Smooth muscle cell (in vitro differentiated cells): ENCODE results near the gene NCBP3. TPM values are rescaled to one million over a fixed set of nuclear protein-coding genes. Genes with fewer than 3 reads are reported as not detected.

Experiments used
- DNase-seq: peaks from one replicate; lab custom pipeline; 2025; ENCODE audit not compliant: unreplicated experiment; lab: John Stamatoyannopoulos, UW
- H2AFZ ChIP-seq: fragments of 200-600 bp; sonication (generic); 2 replicates; pipeline ENCODE4 v1.6.0; 2016; ENCODE audit warnings: antibody characterized with exemption, low read depth, mild to moderate bottlenecking
- H3F3A ChIP-seq: fragments of 200-600 bp; sonication (generic); 2 replicates; pipeline ENCODE4 v1.6.0; 2017; ENCODE audit warnings: antibody characterized with exemption, low read depth
- H3K27ac ChIP-seq: fragments of 200-600 bp; sonication (generic); 2 replicates; pipeline ENCODE4 v1.5.1; 2016; ENCODE audit warnings: low read depth, mild to moderate bottlenecking
- H3K27me3 ChIP-seq: fragments of 200-600 bp; sonication (generic); 2 replicates; pipeline ENCODE4 v1.6.1; 2016; ENCODE audit warnings: low read depth, mild to moderate bottlenecking
- H3K36me3 ChIP-seq: fragments of 200-600 bp; sonication (generic); 2 replicates; pipeline ENCODE4 v1.5.1; 2016; ENCODE audit warnings: low read depth
- H3K4me1 ChIP-seq: fragments of 200-600 bp; sonication (generic); 2 replicates; pipeline ENCODE4 v1.5.1; 2016; ENCODE audit warnings: low read depth
- H3K4me2 ChIP-seq: fragments of 200-600 bp; sonication (generic); 2 replicates; pipeline ENCODE4 v1.6.0; 2016; ENCODE audit warnings: mild to moderate bottlenecking
- H3K4me3 ChIP-seq: fragments of 200-600 bp; sonication (generic); 2 replicates; pipeline ENCODE4 v1.5.1; 2016; ENCODE audit warnings: mild to moderate bottlenecking
- H3K79me2 ChIP-seq: fragments of 200-600 bp; sonication (generic); 2 replicates; pipeline ENCODE4 v1.6.0; 2016; ENCODE audit warnings: low read depth, mild to moderate bottlenecking
- H3K9ac ChIP-seq: fragments of 200-600 bp; sonication (generic); 2 replicates; pipeline ENCODE4 v1.6.0; 2016; ENCODE audit warnings: low read depth
- H3K9me3 ChIP-seq: fragments of 200-600 bp; sonication (generic); replicated peaks from 2 replicates; pipeline ENCODE4 v1.5.1; 2016; ENCODE audit warnings: low read depth
- H4K20me1 ChIP-seq: fragments of 200-600 bp; sonication (generic); 2 replicates; pipeline ENCODE4 v1.6.0; 2016; ENCODE audit warnings: low read depth
- CTCF ChIP-seq: fragments of 200-600 bp; sonication (generic); IDR thresholded peaks from 2 replicates; pipeline ENCODE4 v1.5.1; 2017; ENCODE audit warnings: borderline replicate concordance, mild to moderate bottlenecking, antibody characterized with exemption; ENCODE audit not compliant: insufficient read depth, poor library complexity, severe bottlenecking
- WGBS: methylation state at CpG from one replicate; pipeline ENCODE4 v1.1.7; 2016; ENCODE audit warnings: low lambda C conversion rate; 5-methylcytosine and 5-hydroxymethylcytosine counted together
- polyA plus RNA-seq: library from polyadenylated mRNA; unstranded; fragments of >200 nt; fragmentation: Nextera tagmentation; extraction: Ambion mirVana; gene quantifications from 2 replicates; pipeline ENCODE4 v1.2.1, GENCODE V29; 2016
- total RNA-seq: library from RNA; depleted of rRNA; stranded (reverse); fragments of >200 nt; gene quantifications from 2 replicates; pipeline ENCODE4 v1.2.3, GENCODE V29; 2014

The NCBP3 gene
- total and polyA plus RNA-seq, 2 experiments from 2014 or later = 28.3 to 30.7 TPM

DNA sequence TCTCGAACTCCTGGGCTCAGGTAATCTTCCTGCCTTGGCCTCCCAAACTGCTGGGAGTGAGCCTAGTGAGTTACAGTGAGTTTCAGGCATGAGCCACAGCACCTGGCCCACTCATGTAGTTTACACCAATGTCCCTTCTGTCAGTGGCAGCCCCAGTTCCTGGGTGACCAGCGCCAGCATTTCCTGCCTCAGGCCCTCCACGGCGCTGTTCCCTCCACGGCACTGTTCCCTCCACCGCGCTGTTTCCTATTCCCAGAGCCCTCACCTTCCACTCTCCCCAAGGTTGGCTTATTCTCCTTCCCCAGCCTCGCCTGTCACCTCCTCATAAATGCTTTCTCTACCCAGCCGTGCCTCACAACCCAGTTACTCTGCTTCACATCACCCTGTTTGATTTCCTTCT is 77.7 kb downstream of the NCBP3 start:
- no peak overlapping the region for H3K4me2 ChIP-seq
- no peak overlapping the region for H3K4me3 ChIP-seq
- no peak overlapping the region for H3K27ac ChIP-seq
- H2AFZ ChIP-seq = no peak overlapping the region
- no peaks in the 10 kb centered on the region for H3K79me2 ChIP-seq
- no peak for TF ChIP-seq CTCF
- H3F3A ChIP-seq = no peaks in the 10 kb centered on the region
- H3K9me3 ChIP-seq = no peaks in the 10 kb centered on the region
- H3K27me3 ChIP-seq = no peaks in the 10 kb centered on the region
- no peak for DNase-seq
- 92% methylated on average over 9 of the region's 9 CpGs for WGBS
- H3K9ac ChIP-seq = no peak overlapping the region
- no peaks in the 10 kb centered on the region for H3K36me3 ChIP-seq
- no peaks in the 10 kb centered on the region for H3K4me1 ChIP-seq
- H4K20me1 ChIP-seq = no peaks in the 10 kb centered on the region

GRCh38 chr17:3766779-3767178 is 79.3 kb downstream of the NCBP3 start:
- Histone ChIP-seq H3K27me3 (no peaks in the 10 kb centered on the region), H3K27ac (no peak overlapping the region), H2AFZ (no peak overlapping the region), H3K36me3 (no peaks in the 10 kb centered on the region), H3K9me3 (no peaks in the 10 kb centered on the region), H3K4me2 (no peak overlapping the region), H4K20me1 (no peaks in the 10 kb centered on the region), H3K9ac (no peak overlapping the region), H3K4me3 (no peak overlapping the region), H3K79me2 (no peaks in the 10 kb centered on the region), H3K4me1 (no peaks in the 10 kb centered on the region), H3F3A (no peaks in the 10 kb centered on the region)
- no peak for TF ChIP-seq CTCF
- WGBS = 96% methylated on average over 8 of the region's 8 CpGs
- DNase-seq = no peak

- no peaks in the 10 kb centered on the region for H3K36me3 ChIP-seq
- H3K27me3 ChIP-seq = no peaks in the 10 kb centered on the region
- H3K4me2 ChIP-seq = no peak overlapping the region
- TF ChIP-seq CTCF = no peak
- no peak overlapping the region for H2AFZ ChIP-seq
- no peak overlapping the region for H3K9ac ChIP-seq
- H3K9me3 ChIP-seq = no peaks in the 10 kb centered on the region
- H3K4me3 ChIP-seq = no peak overlapping the region
- no peak overlapping the region for H3K27ac ChIP-seq
- WGBS = 95% methylated on average over 9 of the region's 9 CpGs
- H4K20me1 ChIP-seq = no peaks in the 10 kb centered on the region
- H3K79me2 ChIP-seq = no peaks in the 10 kb centered on the region
- no peaks in the 10 kb centered on the region for H3F3A ChIP-seq
- DNase-seq = no peak
- H3K4me1 ChIP-seq = no peaks in the 10 kb centered on the region
Measured at GRCh38 chr17:3765981-3766380, 80.1 kb downstream of the NCBP3 start.

DNA sequence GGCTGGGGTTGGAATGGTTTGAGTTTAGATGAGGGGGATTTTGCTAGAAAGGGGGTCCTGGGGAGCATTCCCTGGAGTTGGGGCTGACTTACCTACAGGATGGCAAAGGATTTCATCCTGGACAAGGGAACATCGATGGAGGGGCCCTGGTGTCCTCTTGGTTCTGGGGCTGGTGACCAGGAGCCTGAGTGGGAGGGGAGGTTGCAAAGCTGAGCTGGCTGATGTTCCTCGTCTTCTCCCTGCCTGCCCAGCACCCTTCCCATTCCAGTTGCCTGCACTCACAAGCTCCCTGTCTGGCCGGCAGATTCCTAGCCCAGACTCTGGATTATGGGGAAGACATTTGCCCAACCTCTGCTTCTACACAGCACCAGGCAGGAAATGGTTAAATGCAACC is 82.3 kb downstream of the NCBP3 start:
- Histone ChIP-seq H3F3A (no peaks in the 10 kb centered on the region), H3K4me2 (no peak overlapping the region), H3K79me2 (no peaks in the 10 kb centered on the region), H3K4me3 (no peak overlapping the region), H3K27ac (no peak overlapping the region), H2AFZ (no peak overlapping the region), H3K9me3 (no peaks in the 10 kb centered on the region), H3K36me3 (no peaks in the 10 kb centered on the region), H3K4me1 (no peaks in the 10 kb centered on the region), H3K27me3 (no peaks in the 10 kb centered on the region), H3K9ac (no peak overlapping the region), H4K20me1 (no peaks in the 10 kb centered on the region)
- no peak for TF ChIP-seq CTCF
- no peak for DNase-seq
- 67% methylated on average over 3 of the region's 3 CpGs for WGBS
